LNCAP (cell line): ENCODE measurements around the gene PRRT4.

ENCODE experiments used
- CTCF ChIP-seq: fragments of 450-650 bp; IDR thresholded peaks from 2 replicates; pipeline ENCODE4 v1.5.1; 2017; ENCODE audit warnings: mild to moderate bottlenecking

PRRT4 gene

GRCh38 chr7:128357217-128357613, 4.3 kb downstream of the PRRT4 start:
- TF ChIP-seq CTCF = no peak

GRCh38 chr7:128356546-128357216, 4.8 kb downstream of the PRRT4 start:
- no peak for TF ChIP-seq CTCF

- no peak for TF ChIP-seq CTCF
Measured at GRCh38 chr7:128353610-128354009, 7.9 kb downstream of the PRRT4 start.

- no peak for TF ChIP-seq CTCF
Measured at GRCh38 chr7:128353189-128353588, 8.3 kb downstream of the PRRT4 start.

GRCh38 chr7:128352636-128353035, 8.9 kb downstream of the PRRT4 start:
- TF ChIP-seq CTCF = no peak

GRCh38 chr7:128352153-128352537, 9.3 kb downstream of the PRRT4 start:
- TF ChIP-seq CTCF = no peak

GRCh38 chr7:128351296-128352152, 10.0 kb downstream of the PRRT4 start:
- no peak for TF ChIP-seq CTCF
